HepG2 (cell line): ENCODE data around the gene NCMAP. TPM values are rescaled to one million over a fixed set of nuclear protein-coding genes. Genes with fewer than 3 reads are reported as not detected.
"Not testable (repeated sequence)": the region's sequence is repeated elsewhere in the genome, so short reads cannot be mapped to it uniquely, and the experiment has no call there.

Source experiments
- ATAC-seq: fragments of 200-7000 bp; cut with Tn5 transposase; 3 replicates; pipeline ENCODE4 v1.9.1; 2020; ENCODE audit warnings: mild to moderate bottlenecking, moderate library complexity
- BruUV-seq: library from RNA; stranded (reverse); fragments of 400-500 nt; replicated peaks from 2 replicates; lab custom pipeline; 2021; lab: Mats Ljungman, UMichigan
- CTCF ChIA-PET: fragments of 300-600 bp; formaldehyde crosslinking; extraction: SDS; loops from one replicate; lab custom pipeline; 2021; ENCODE audit warnings: low total read pairs, inconsistent platforms, low intra/inter-chr PET ratio; lab: Yijun Ruan, JAX
- POLR2A ChIA-PET: fragments of 350-600 bp; sonication (Branson Sonifier 250); formaldehyde crosslinking; loops from one replicate; lab custom pipeline; 2020; ENCODE audit warnings: antibody characterized with exemption, inconsistent platforms; lab: Yijun Ruan, JAX
- DNase-seq: peaks from one replicate; pipeline ENCODE4 v3.0.0-alpha.2; 2015; ENCODE audit warnings: low spot score
- FAIRE-seq: peaks from 3 replicates; lab custom pipeline; 2011; peaks lifted over from hg19 to GRCh38; lab: Jason Lieb, UNC
- H2AFZ ChIP-seq: one replicate; pipeline ENCODE4 v1.6.1; 2011; ENCODE audit warnings: low read length, inconsistent platforms
- H3K27ac ChIP-seq: fragments of 300-600 bp; 3 replicates; pipeline ENCODE4 v1.8.0; 2011; ENCODE audit warnings: mixed run types, mild to moderate bottlenecking, mixed read lengths, low read length, inconsistent platforms; ENCODE audit not compliant: insufficient read depth; ENCODE audit errors: extremely low read length
- H3K27me3 ChIP-seq, 2 experiments: fragments of 200-600 bp in 1 of 2; 2 replicates in 1 of 2; 3 replicates in 1 of 2; pipeline versions ENCODE4 v1.6.0 to v1.8.0; 2011; ENCODE audit warnings: low read length in 2 of 2, mild to moderate bottlenecking in 2 of 2, moderate library complexity in 2 of 2, inconsistent platforms in 1 of 2; ENCODE audit not compliant: insufficient read depth in 2 of 2, control insufficient read depth in 1 of 2
- H3K36me3 ChIP-seq, 2 experiments: fragments of 200-600 bp in 1 of 2; replicated peaks in 1 of 2; 2 replicates in 1 of 2; 3 replicates in 1 of 2; pipeline versions ENCODE4 v1.5.1 to v1.8.0; 2011; ENCODE audit warnings: low read length in 2 of 2, inconsistent platforms in 1 of 2; ENCODE audit not compliant: insufficient read depth in 2 of 2, control insufficient read depth in 1 of 2
- H3K4me1 ChIP-seq: 2 replicates; pipeline ENCODE4 v1.5.1; 2012; ENCODE audit warnings: low read length, inconsistent platforms; ENCODE audit not compliant: insufficient read depth
- H3K4me2 ChIP-seq: 2 replicates; pipeline ENCODE4 v1.6.0; 2011; ENCODE audit warnings: low read depth, low read length, inconsistent platforms
- H3K4me3 ChIP-seq, 3 experiments: fragments of 200-600 bp in 1 of 3; sonication (generic), shearing (Covaris generic) in 1 of 3; replicated peaks in 1 of 3; 2 replicates each; pipeline ENCODE4 v1.5.1; 2011 to 2016; ENCODE audit warnings: low read length in 3 of 3, inconsistent platforms in 2 of 3, low read depth in 2 of 3, mild to moderate bottlenecking in 2 of 3, control low read depth in 1 of 3, mixed read lengths in 1 of 3; ENCODE audit not compliant: insufficient read depth in 1 of 3
- H3K79me2 ChIP-seq: one replicate; pipeline ENCODE4 v1.6.1; 2011; ENCODE audit warnings: low read length, inconsistent platforms; ENCODE audit not compliant: insufficient read depth
- H3K9ac ChIP-seq: 2 replicates; pipeline ENCODE4 v1.6.0; 2011; ENCODE audit warnings: mild to moderate bottlenecking, low read depth, low read length, inconsistent platforms; ENCODE audit not compliant: insufficient read depth
- H3K9me3 ChIP-seq: 2 replicates; pipeline ENCODE4 v1.5.1; 2012; ENCODE audit warnings: mild to moderate bottlenecking, low read length
- H4K20me1 ChIP-seq: 2 replicates; pipeline ENCODE4 v1.6.0; 2011; ENCODE audit warnings: inconsistent platforms, mild to moderate bottlenecking, low read length, moderate library complexity; ENCODE audit not compliant: insufficient read depth
- CBX5 ChIP-seq: sonication (generic); formaldehyde crosslinking; IDR thresholded peaks from 2 replicates; pipeline ENCODE4 v1.4.0; 2020; ENCODE audit warnings: missing genetic modification reagents, borderline replicate concordance
- FIP1L1 ChIP-seq: fragments of 200-400 bp; formaldehyde crosslinking; IDR thresholded peaks from 2 replicates; pipeline ENCODE4 v1.6.1; 2018; ENCODE audit warnings: low read depth, mild to moderate bottlenecking, low read length, moderate library complexity, borderline replicate concordance; ENCODE audit not compliant: insufficient read depth
- FOXK1 ChIP-seq: sonication (generic); formaldehyde crosslinking; IDR thresholded peaks from 2 replicates; pipeline ENCODE4 v1.4.0; 2020; ENCODE audit warnings: low read depth, missing genetic modification reagents, borderline replicate concordance
- MED1 ChIP-seq: sonication (generic); formaldehyde crosslinking; IDR thresholded peaks from 2 replicates; pipeline ENCODE4 v1.4.0; 2020; ENCODE audit warnings: missing genetic modification reagents
- NR3C1 ChIP-seq: sonication (generic); formaldehyde crosslinking; IDR thresholded peaks from 2 replicates; pipeline ENCODE4 v1.4.0; 2020; ENCODE audit warnings: missing genetic modification reagents
- ZMAT3 ChIP-seq: sonication (generic); formaldehyde crosslinking; conservative IDR thresholded peaks from 2 replicates; pipeline ENCODE4 v1.7.0; 2021; ENCODE audit warnings: missing genetic modification reagents
- ZNF121 ChIP-seq: sonication (generic); formaldehyde crosslinking; IDR thresholded peaks from 2 replicates; pipeline ENCODE4 v1.5.0; 2020; ENCODE audit warnings: mild to moderate bottlenecking, missing genetic modification reagents
- ZNF337 ChIP-seq: sonication (generic); formaldehyde crosslinking; IDR thresholded peaks from 2 replicates; pipeline ENCODE4 v1.5.1; 2020; ENCODE audit warnings: missing genetic modification reagents, low read depth, mild to moderate bottlenecking, borderline replicate concordance
- ZNF569 ChIP-seq: sonication (generic); formaldehyde crosslinking; IDR thresholded peaks from 2 replicates; pipeline ENCODE4 v1.5.0; 2020; ENCODE audit warnings: mild to moderate bottlenecking, missing genetic modification reagents, moderate library complexity, borderline replicate concordance
- WGBS: methylation state at CpG from one replicate; pipeline ENCODE4 v1.1.6; 2017; ENCODE audit warnings: low lambda C conversion rate; 5-methylcytosine and 5-hydroxymethylcytosine counted together
- in situ Hi-C: cut with HindIII; loops from 2 replicates; pipeline ENCODE4 v1.10.0; 2017; ENCODE audit warnings: low pct_unique_long_range_greater_than_20kb; ENCODE audit not compliant: extremely low pct_ligation_motif_present
- intact Hi-C: fragments of 100-400 bp; cut with micrococcal nuclease; formaldehyde crosslinking; loops from one replicate; pipeline ENCODE4 v1.10.0; 2022; ENCODE audit not compliant: unreplicated experiment
- polyA plus RNA-seq, 8 experiments: library from polyadenylated mRNA; depleted of rRNA in 3 of 8; stranded (reverse) in 7 of 8; unstranded in 1 of 8; fragments of >200 nt; fragmentation: Illumina TruSeq in 4 of 8; extraction: Trizol in 4 of 8; gene quantifications; 2 replicates each; pipeline versions ENCODE4 v1.2.1 to v1.2.3, GENCODE V29; 2011 to 2016; ENCODE audit warnings: low read depth in 4 of 8, missing spikeins in 1 of 8, mixed read lengths in 1 of 8; ENCODE audit not compliant: insufficient read depth in 1 of 8
- total RNA-seq, 5 experiments: library from RNA; depleted of rRNA; stranded (reverse); fragments of >200 nt; fragmentation: Illumina TruSeq; extraction: Trizol; gene quantifications; 2 replicates each; pipeline ENCODE4 v1.2.3, GENCODE V29; 2016; ENCODE audit warnings: low read depth in 1 of 5
- TF ChIP-seq, protein P1 (sequence below): sonication (generic); formaldehyde crosslinking; IDR thresholded peaks from 2 replicates; pipeline ENCODE4 v1.8.1; 2023; ENCODE audit warnings: mild to moderate bottlenecking, inconsistent platforms, moderate library complexity, missing genetic modification reagents, borderline replicate concordance
- TF ChIP-seq, protein P2 (sequence below): sonication (generic); formaldehyde crosslinking; IDR thresholded peaks from 2 replicates; pipeline ENCODE4 v1.5.0; 2020; ENCODE audit warnings: mild to moderate bottlenecking, low read depth, missing genetic modification reagents, borderline replicate concordance

Gene NCMAP
- total and polyA plus RNA-seq, 2 of the 13 experiments (the other 11 are each of a cell fraction or from before 2014, with no cell fraction given), result 2.7 to 20.0 TPM

DNA sequence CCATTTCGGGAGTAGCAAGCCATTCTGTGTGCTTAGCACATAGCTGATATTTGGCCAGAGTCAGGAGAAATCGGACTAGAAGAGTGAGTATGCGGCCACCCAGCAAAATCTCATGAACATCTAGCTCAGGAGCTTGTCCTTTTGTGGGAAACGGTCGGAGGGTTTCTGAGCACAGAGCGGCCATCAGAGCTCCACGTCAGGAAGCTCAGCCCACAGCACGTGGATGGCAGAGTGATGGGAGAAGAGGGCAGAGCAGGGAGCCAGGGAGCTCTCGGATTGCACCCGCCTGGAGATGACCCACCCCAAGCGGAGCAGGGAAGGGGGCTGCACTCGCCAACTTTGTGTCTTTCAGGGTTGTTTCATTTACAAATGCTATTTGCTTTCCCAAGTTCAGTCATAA is 39.4 kb upstream of the NCMAP start:
- in situ Hi-C loops, result no loop called here
- no peak for DNase-seq
- TF ChIP-seq, protein P1, sequence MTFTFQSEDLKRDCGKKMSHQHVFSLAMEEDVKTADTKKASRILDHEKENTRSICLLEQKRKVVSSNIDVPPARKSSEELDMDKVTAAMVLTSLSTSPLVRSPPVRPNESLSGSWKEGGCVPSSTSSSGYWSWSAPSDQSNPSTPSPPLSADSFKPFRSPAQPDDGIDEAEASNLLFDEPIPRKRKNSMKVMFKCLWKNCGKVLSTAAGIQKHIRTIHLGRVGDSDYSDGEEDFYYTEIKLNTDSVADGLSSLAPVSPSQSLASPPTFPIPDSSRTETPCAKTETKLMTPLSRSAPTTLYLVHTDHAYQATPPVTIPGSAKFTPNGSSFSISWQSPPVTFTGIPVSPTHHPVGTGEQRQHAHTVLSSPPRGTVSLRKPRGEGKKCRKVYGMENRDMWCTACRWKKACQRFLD (CRISPR knock-in tag), result no peak
- TF ChIP-seq CBX5 (CRISPR knock-in tag) (no peak), FIP1L1 (no peak), MED1 (CRISPR knock-in tag) (no peak), ZNF337 (CRISPR knock-in tag) (no peak)
- TF ChIP-seq, protein P2, sequence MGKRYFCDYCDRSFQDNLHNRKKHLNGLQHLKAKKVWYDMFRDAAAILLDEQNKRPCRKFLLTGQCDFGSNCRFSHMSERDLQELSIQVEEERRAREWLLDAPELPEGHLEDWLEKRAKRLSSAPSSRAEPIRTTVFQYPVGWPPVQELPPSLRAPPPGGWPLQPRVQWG (CRISPR knock-in tag), result no peak
- H3K4me3 ChIP-seq, result no peak overlapping the region
- intact Hi-C loops, result no loop called here
- ChIA-PET POLR2A (no interaction called here), CTCF (no interaction called here)
- no peaks in the 10 kb centered on the region for H4K20me1 ChIP-seq
- peaks cover 0 to 5% of the 10 kb centered on the region in 2 experiments; a peak in 2 of 5 replicates for H3K36me3 ChIP-seq
- peaks cover 2% of the 10 kb centered on the region for H3K79me2 ChIP-seq
- FAIRE-seq, result no peak
- WGBS, result 96% methylated on average over 12 of the region's 12 CpGs
- H2AFZ ChIP-seq, result no peak overlapping the region
- no TSS peak for BruUV-seq
- H3K27ac ChIP-seq, result no peak overlapping the region
- H3K27me3 ChIP-seq, result no peaks in the 10 kb centered on the region
- ATAC-seq, result no peak
- H3K4me1 ChIP-seq, result peaks cover 7% of the 10 kb centered on the region; the same call in 1 of the 2 replicates
- no peak overlapping the region for H3K4me2 ChIP-seq
- H3K9ac ChIP-seq, result no peak overlapping the region
- no peaks in the 10 kb centered on the region for H3K9me3 ChIP-seq

GRCh38 chr1:24517898-24518297 is 38.0 kb upstream of the NCMAP start:
- Histone ChIP-seq H3K9ac (no peak overlapping the region), H3K4me3 (no peak overlapping the region), H3K79me2 (no peaks in the 10 kb centered on the region), H3K4me1 (peaks cover 15% of the 10 kb centered on the region), H3K36me3 (peaks cover 0 to 7% of the 10 kb centered on the region in 2 experiments; a peak in 2 of 5 replicates), H2AFZ (no peak overlapping the region), H3K4me2 (no peak overlapping the region), H3K27ac (no peak overlapping the region), H4K20me1 (no peaks in the 10 kb centered on the region), H3K27me3 (no peaks in the 10 kb centered on the region), H3K9me3 (no peaks in the 10 kb centered on the region)
- DNase-seq (no peak), FAIRE-seq (no peak), ATAC-seq (no peak)
- in situ Hi-C loops, result no loop called here
- intact Hi-C loops, result no loop called here
- no peak for TF ChIP-seq FOXK1
- TF ChIP-seq ZNF569 (CRISPR knock-in tag), result no peak
- TF ChIP-seq ZMAT3 (CRISPR knock-in tag), result no peak
- TF ChIP-seq ZNF121 (CRISPR knock-in tag), result peak; percentile 64
- TF ChIP-seq NR3C1 (CRISPR knock-in tag), result no peak
- ChIA-PET POLR2A (interaction anchor here (0.9 to 1.0 kb wide), 3 partner anchors 9 to 102 kb away, joined by 3 read pairs; partner anchors contain the start of gene NIPAL3), CTCF (no interaction called here)
- no TSS peak for BruUV-seq
- WGBS, result 96% methylated on average over 4 of the region's 4 CpGs

- H3K9ac ChIP-seq, H3K4me3 ChIP-seq, H3K4me2 ChIP-seq, POLR2A ChIA-PET, H3K27me3 ChIP-seq, BruUV-seq, H4K20me1 ChIP-seq, FAIRE-seq, H2AFZ ChIP-seq, H3K9me3 ChIP-seq, H3K79me2 ChIP-seq, H3K36me3 ChIP-seq, CTCF ChIA-PET, in situ Hi-C loops, intact Hi-C loops, H3K27ac ChIP-seq, DNase-seq, ATAC-seq: not testable (repeated sequence)
- H3K4me1 ChIP-seq, result peaks cover 21% of the 10 kb centered on the region
- 95% methylated on average over 5 of the region's 5 CpGs for WGBS
Measured at GRCh38 chr1:24520282-24520681, 35.6 kb upstream of the NCMAP start.
